Measurements from ENCODE around the gene MTFMT.

DNA sequence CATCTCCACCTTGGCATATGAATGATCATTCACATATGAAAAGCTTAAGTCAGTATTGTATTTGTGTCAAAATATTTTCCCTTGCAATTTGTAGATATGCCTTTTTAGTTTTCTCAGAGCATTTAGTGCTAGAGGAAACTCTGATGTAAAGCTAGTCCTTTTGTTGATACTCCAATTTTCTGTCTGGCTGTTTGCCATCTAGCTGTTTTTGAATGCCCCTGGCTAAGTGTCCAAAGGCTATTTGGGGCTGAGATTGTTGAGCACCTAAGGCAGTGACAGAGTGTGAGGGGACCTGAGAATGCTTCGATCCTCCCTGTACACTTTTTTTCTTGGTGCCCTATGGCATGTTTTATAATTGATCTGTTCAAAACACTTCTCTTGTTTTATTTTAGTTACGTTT is 18.8 kb upstream of the MTFMT start:
- TF ChIP-seq REST (IDR thresholded peaks at IDR 0.05; ENCODE audit: low read depth): no peak
- no peak for TF ChIP-seq ZBTB7A (IDR thresholded peaks at IDR 0.05; ENCODE audit: low read depth)
- no peak for TF ChIP-seq FOXM1 (IDR thresholded peaks at IDR 0.05; ENCODE audit: borderline replicate concordance, low read depth)
- TF ChIP-seq TCF12 (IDR thresholded peaks at IDR 0.05; ENCODE audit: low read depth): no peak
- TF ChIP-seq CEBPB (IDR thresholded peaks at IDR 0.05): no peak
- no peak for TF ChIP-seq NFIC (IDR thresholded peaks at IDR 0.05)
- TF ChIP-seq YY1 (IDR thresholded peaks at IDR 0.05; ENCODE audit: low read depth): no peak
- no peak for TF ChIP-seq TAF1 (IDR thresholded peaks at IDR 0.05; ENCODE audit: low read depth)
- no peak for TF ChIP-seq EP300 (IDR thresholded peaks at IDR 0.05; ENCODE audit: borderline replicate concordance)

Measured in Ishikawa (cell line).